Measurements from ENCODE around the gene DMAC1. TPM values are rescaled to one million over a fixed set of nuclear protein-coding genes. Genes with fewer than 3 reads are reported as not detected.

DMAC1 gene
- polyA plus RNA-seq, 3 donors, result 75.2 to 83.3 (median 82.6) TPM

DNA sequence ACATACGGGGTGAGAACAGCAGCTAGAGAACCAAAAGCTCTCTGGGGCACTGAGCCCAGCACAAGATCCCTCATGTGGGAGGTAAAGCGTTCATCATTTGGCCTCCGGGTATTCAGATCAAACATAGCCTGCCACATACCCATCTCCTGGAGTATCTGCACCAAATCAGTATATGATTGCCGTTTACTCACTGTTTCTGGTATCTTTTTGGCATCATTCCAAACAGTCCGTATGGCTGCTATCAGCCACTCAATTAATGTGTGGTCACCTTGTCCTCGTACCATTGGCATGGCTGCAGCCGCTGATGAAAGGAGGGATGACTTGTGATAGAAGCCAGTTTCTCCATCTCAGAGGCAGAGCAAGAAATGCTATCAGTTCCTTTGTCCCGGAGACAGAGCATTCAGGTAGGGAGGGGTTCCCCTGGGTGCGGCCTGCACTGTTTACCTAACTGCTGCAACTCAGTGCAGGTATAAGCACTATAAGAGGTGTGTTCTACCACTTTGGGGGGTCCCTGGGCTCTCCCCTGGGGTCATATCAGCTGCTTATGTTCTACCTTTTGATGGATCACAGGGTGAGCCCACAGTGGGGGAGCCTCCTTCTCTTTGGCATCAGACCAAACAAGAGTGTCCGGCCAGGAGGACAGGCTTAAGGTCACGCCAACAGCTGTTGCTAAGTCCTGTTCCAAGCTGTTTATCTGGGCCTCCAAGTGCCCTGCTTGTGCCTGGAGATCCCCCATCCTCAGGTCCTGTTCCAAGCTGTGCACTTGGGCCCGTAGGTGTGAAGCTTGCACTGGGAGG lies 9.4 kb downstream of the DMAC1 start:
- DNase-seq, result no peak

DNA sequence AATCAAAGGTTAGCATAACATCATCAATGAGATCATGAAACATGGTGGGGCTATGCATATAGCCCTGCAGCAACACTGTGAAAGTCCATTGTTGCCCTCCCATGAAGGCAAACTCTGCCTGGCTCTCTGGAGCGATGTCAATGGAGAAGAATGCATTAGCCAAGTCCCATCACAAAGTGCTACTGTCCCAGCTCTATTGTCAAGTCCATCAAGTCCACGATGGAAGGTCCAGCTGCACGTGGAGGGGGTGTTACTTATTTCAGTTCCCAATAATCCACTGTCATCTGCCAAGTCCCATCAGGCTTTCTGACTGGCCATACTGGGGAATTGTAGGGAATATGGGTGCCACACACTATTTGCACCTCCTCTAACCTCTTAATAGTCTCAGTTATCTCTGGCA lies 10.8 kb downstream of the DMAC1 start:
- no peak for DNase-seq

- no peak for DNase-seq
Measured at GRCh38 chr9:7785813-7786212, 13.8 kb downstream of the DMAC1 start.

DNA sequence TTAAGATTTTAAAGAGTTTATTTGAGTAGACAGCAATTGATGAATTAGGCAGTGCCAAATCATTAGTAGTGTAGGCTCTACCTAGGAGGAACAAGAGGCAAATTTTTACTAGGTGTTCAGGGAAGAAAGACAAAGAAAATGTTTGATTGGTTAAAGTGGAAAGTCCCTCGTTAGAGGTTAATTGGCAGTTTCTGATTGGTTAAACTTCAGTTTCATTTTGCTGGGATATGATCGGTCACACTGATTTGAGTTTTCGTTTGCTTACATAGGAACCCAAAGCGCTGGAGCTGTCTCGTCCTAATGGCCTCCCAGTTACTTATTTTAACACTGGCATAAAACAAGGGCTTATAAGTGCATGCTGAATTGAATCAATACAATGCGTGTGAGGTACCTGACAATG lies 15.1 kb downstream of the DMAC1 start:
- DNase-seq, result no peak

GRCh38 chr9:7783635-7784063 lies 15.9 kb downstream of the DMAC1 start:
- no peak for DNase-seq

DNA sequence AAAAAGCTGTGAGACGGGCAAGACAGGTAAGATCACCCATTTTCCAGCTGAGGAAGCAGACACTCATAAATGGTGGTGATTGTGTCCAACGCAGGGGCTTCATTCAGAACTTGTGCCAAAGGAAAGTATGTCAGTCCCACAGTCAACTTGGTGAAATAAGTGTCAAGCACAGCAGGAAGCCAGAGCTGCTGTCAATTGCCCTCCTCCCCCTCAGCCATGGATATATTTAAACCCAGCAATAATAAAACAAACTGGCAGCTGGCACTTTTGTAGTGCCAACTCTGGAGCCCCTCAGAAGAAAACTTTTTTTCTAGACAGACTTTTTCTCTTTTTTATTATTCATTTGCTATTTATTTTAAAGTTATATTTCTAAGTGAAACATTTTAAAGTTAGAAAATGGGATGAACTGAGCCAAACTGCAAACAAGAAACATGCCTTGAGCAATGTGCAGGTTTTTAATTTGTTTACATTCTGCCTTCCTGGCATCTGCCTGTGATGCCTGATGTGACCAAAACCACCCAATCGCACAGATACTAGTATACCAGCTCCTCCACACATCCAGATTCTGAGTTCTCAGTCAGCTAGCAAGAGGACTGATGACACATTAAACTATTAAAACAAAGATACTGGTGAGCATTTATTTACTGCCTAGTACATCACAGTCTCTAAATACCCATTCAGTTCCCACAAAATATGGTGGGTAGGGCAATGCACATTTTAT lies 17.0 kb downstream of the DMAC1 start:
- DNase-seq, result no peak

DNA sequence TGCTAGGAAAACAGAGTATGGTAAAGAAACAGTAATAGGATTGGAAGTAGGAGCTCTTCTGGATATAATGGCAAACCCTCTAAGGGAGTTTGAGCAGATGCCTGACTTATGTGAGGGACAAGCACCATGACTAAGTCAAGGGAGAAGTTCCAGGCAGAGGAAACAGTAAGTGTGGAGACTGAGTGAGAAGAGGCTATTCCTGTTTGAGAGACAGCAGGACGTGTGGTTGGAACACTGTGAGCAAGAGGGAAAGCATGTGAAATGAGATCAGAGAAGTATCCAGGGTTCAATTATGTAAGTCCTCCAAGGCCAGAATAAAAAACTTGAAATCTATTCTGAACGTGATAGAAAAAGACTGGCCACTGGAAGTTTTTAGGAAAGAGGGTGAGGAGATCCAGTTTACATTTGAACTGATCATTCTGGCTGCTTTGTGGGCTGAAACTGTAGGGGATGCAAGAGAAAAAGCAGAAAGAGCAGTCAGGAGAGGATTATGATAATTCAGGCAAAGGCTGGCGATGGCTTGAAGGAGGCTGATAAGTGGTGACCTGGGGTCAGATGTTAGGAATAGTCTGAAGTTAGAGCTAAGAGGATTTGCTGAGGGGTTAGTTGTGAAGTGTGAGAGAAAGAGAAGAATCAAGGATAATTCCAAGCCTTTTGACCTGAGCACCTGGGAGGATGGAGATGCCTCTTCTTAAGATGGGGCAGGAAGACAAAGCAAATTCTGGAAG lies 19.2 kb downstream of the DMAC1 start:
- no peak for DNase-seq

GRCh38 chr9:7778851-7779600 lies 20.6 kb downstream of the DMAC1 start:
- DNase-seq, result no peak

- no peak for DNase-seq
Measured at GRCh38 chr9:7777771-7778170, 21.8 kb downstream of the DMAC1 start.

DNA sequence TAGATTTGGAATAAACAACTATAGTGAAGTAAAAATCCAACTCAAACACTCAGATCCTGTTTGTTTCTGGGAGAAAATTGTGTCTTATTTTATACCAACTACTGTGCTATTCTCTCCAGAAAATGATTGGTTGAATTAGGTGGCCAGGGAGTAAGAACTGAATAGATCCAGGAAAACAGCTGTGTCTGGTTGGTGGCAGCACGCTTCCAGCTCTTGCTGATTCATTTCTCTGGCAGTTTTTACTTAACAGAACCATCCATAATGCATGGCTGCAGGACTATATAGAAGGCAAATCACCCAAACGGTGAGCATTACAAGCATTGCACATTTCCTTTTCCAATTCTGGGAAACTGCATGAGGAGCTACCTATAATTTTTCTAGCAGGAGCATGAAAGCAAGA lies 29.5 kb downstream of the DMAC1 start:
- DNase-seq, result no peak

DNA sequence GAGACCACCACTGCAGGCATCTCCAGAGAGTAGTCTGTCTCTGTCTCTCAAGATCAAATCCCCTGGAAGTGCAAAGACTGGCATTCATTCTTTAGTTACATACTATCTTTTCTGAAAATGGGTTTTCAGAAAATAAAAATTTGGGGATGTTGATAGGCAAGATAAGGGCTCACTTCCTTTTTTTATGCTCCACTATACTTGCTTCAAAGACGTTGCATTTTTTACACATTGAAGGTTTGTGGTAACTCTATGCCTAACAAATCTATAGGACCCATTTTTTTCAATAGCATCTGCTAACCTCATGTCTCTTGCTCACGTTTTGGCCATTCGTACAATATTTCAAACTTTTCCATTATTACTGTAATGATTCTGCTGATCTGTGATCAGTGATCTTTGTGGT lies 37.0 kb downstream of the DMAC1 start:
- DNase-seq, result no peak

GRCh38 chr9:7760014-7760415 lies 39.6 kb downstream of the DMAC1 start:
- DNase-seq, result no peak

DNA sequence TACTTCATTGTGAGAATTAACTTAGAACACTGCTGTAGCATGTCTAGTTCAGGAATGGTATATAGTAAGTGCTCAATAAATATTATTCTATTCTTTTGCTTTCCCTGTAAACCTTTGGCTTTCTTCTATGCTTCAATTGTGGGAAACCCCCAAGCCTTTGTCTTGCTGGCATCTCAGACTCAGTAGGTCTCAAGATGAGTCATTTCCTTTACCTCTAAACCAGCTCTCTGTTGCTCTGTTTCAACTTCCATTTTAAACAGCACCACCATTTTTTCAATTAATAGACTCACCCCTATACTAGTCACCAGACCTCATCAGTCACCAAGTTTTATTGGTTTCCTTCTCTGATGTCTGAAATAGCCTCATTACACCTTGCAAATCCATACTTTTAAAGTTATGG lies 43.5 kb downstream of the DMAC1 start:
- DNase-seq, result no peak

DNA sequence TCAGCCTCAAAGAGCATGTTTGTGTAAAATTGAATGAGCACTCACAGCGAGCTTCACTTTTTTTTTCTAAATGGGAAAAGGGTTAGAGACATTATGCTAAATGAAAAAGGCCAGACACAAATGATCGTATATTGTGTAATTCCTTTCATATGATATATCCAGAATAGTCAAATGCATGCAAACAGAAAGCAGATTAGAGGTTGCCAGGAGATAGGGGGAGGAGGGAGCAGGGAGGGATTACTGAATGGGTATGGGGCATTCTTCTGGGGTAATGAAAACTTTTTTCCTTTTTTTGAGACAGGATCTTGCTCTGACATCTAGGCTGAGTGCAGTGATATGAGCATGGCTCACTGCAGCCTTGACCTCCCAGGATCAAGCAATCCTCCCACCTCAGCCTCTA lies 47.1 kb downstream of the DMAC1 start:
- DNase-seq, result no peak
